Lower leg skin (tissue), 3 donors: ENCODE measurements around the gene ADM2.

Source experiments
- POLR2A ChIP-seq, 2 donors: fragments of 450-650 bp; IDR thresholded peaks; one replicate each; pipeline ENCODE4 v1.6.1; 2016 to 2017; ENCODE audit warnings: antibody characterized with exemption in 2 of 2, mild to moderate bottlenecking in 1 of 2, moderate library complexity in 1 of 2
- TF ChIP-seq, protein P1 (sequence below), 3 donors: fragments of 450-650 bp; IDR thresholded peaks; one replicate each; pipeline ENCODE4 v1.5.1; 2016; ENCODE audit warnings: antibody characterized with exemption in 3 of 3, mild to moderate bottlenecking in 3 of 3, moderate library complexity in 2 of 3

- TF ChIP-seq POLR2A (IDR thresholded peaks at IDR 0.05): no peak
- TF ChIP-seq, protein P1, sequence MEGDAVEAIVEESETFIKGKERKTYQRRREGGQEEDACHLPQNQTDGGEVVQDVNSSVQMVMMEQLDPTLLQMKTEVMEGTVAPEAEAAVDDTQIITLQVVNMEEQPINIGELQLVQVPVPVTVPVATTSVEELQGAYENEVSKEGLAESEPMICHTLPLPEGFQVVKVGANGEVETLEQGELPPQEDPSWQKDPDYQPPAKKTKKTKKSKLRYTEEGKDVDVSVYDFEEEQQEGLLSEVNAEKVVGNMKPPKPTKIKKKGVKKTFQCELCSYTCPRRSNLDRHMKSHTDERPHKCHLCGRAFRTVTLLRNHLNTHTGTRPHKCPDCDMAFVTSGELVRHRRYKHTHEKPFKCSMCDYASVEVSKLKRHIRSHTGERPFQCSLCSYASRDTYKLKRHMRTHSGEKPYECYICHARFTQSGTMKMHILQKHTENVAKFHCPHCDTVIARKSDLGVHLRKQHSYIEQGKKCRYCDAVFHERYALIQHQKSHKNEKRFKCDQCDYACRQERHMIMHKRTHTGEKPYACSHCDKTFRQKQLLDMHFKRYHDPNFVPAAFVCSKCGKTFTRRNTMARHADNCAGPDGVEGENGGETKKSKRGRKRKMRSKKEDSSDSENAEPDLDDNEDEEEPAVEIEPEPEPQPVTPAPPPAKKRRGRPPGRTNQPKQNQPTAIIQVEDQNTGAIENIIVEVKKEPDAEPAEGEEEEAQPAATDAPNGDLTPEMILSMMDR (IDR thresholded peaks at IDR 0.05): no peak
Observed at GRCh38 chr22:50519151-50519550, 37.8 kb downstream of the ADM2 start.
